ENCODE measurements around the gene IFNA2. TPM values are rescaled to one million over a fixed set of nuclear protein-coding genes. Genes with fewer than 3 reads are reported as not detected.

The IFNA2 gene
- total RNA-seq, 3 donors from 2014 or later (not counting 1 experiment from before 2014, with no cell fraction given) = not detected

- ATAC-seq = no peak
These were observed 29.2 kb upstream of the IFNA2 start for GRCh38 chr9:21414220-21414940.

GRCh38 chr9:21413624-21414023 lies 28.4 kb upstream of the IFNA2 start:
- no peaks in the 10 kb centered on the region for H3K36me3 ChIP-seq (ENCODE audit: control insufficient read depth, insufficient read depth, low read length)
- no peaks in the 10 kb centered on the region for H3K4me1 Mint-ChIP-seq
- H3K27me3 ChIP-seq (ENCODE audit: control insufficient read depth, insufficient read depth, low read length) = peaks cover 6% of the 10 kb centered on the region
- peak in 1 of 3 donors; percentile 46 for ATAC-seq
- WGBS (ENCODE audit: insufficient coverage) = 55% methylated on average over 4 of the region's 5 CpGs
- no peaks in the 10 kb centered on the region for H3K9me3 ChIP-seq (ENCODE audit: control insufficient read depth, insufficient read depth, low read length)
- H3K27me3 Mint-ChIP-seq (ENCODE audit: low read depth in 2 of 2) = peaks cover 21 to 42% of the 10 kb centered on the region in 2 donors
- DNase-seq = peak in 1 of 2 donors; percentile 36
- TF ChIP-seq CTCF (IDR thresholded peaks at IDR 0.05) = no peak
- no peak overlapping the region for H3K4me3 ChIP-seq (ENCODE audit: low read length)
- no peak overlapping the region for H3K27ac ChIP-seq (ENCODE audit: low read length)
- H3K4me3 Mint-ChIP-seq = no peak overlapping the region
- H3K36me3 Mint-ChIP-seq = no peaks in the 10 kb centered on the region
- H3K4me1 ChIP-seq (ENCODE audit: control insufficient read depth, insufficient read depth, low read length) = no peaks in the 10 kb centered on the region
- intact Hi-C loops (cut with micrococcal nuclease) = no loop called here
- no peak overlapping the region for H3K27ac Mint-ChIP-seq
- H3K9me3 Mint-ChIP-seq = no peaks in the 10 kb centered on the region

More at GRCh38 chr9:21414220-21414940, 29.2 kb upstream of the IFNA2 start:
- 78% methylated on average over 2 of the region's 2 CpGs for WGBS (ENCODE audit: insufficient coverage)
- no peak for TF ChIP-seq CTCF (IDR thresholded peaks at IDR 0.05)
- no peak overlapping the region for H3K27ac ChIP-seq (ENCODE audit: low read length)
- no peaks in the 10 kb centered on the region for H3K36me3 ChIP-seq (ENCODE audit: control insufficient read depth, insufficient read depth, low read length)
- no peaks in the 10 kb centered on the region for H3K9me3 ChIP-seq (ENCODE audit: control insufficient read depth, insufficient read depth, low read length)
- no peak for DNase-seq
- Mint-ChIP-seq H3K4me1 (no peaks in the 10 kb centered on the region), H3K4me3 (no peak overlapping the region), H3K9me3 (no peaks in the 10 kb centered on the region), H3K27ac (no peak overlapping the region), H3K36me3 (no peaks in the 10 kb centered on the region), H3K27me3 (ENCODE audit: low read depth in 2 of 2) (peaks cover 19 to 42% of the 10 kb centered on the region in 2 donors)
- no peak overlapping the region for H3K4me3 ChIP-seq (ENCODE audit: low read length)
- H3K27me3 ChIP-seq (ENCODE audit: control insufficient read depth, insufficient read depth, low read length) = peaks cover 6% of the 10 kb centered on the region
- intact Hi-C loops (cut with micrococcal nuclease) = no loop called here
- no peaks in the 10 kb centered on the region for H3K4me1 ChIP-seq (ENCODE audit: control insufficient read depth, insufficient read depth, low read length)

GRCh38 chr9:21413151-21413550 lies 28.0 kb upstream of the IFNA2 start:
- no peak overlapping the region for H3K27ac ChIP-seq (ENCODE audit: low read length)

More at GRCh38 chr9:21413151-21413550, 28.0 kb upstream of the IFNA2 start:
- ATAC-seq (no peak), DNase-seq (no peak)
- no peaks in the 10 kb centered on the region for H3K9me3 Mint-ChIP-seq
- no peaks in the 10 kb centered on the region for H3K9me3 ChIP-seq (ENCODE audit: control insufficient read depth, insufficient read depth, low read length)
- no peaks in the 10 kb centered on the region for H3K36me3 Mint-ChIP-seq
- H3K36me3 ChIP-seq (ENCODE audit: control insufficient read depth, insufficient read depth, low read length) = no peaks in the 10 kb centered on the region
- H3K27ac Mint-ChIP-seq = no peak overlapping the region
- peaks cover 21 to 42% of the 10 kb centered on the region in 2 donors for H3K27me3 Mint-ChIP-seq (ENCODE audit: low read depth in 2 of 2)
- intact Hi-C loops (cut with micrococcal nuclease) = no loop called here
- H3K27me3 ChIP-seq (ENCODE audit: control insufficient read depth, insufficient read depth, low read length) = peaks cover 6% of the 10 kb centered on the region
- WGBS (ENCODE audit: insufficient coverage) = 95% methylated on average over 3 of the region's 4 CpGs
- H3K4me1 ChIP-seq (ENCODE audit: control insufficient read depth, insufficient read depth, low read length) = no peaks in the 10 kb centered on the region
- H3K4me1 Mint-ChIP-seq = no peaks in the 10 kb centered on the region
- no peak for TF ChIP-seq CTCF (IDR thresholded peaks at IDR 0.05)
- H3K4me3 Mint-ChIP-seq = no peak overlapping the region
- H3K4me3 ChIP-seq (ENCODE audit: low read length) = no peak overlapping the region

All from natural killer cell (primary cell).